Hindlimb muscle (tissue), 1 donor: ENCODE results near the gene GTF2F1. TPM values are rescaled to one million over a fixed set of nuclear protein-coding genes. Genes with fewer than 3 reads are reported as not detected.
"Not testable (repeated sequence)": the region's sequence is repeated elsewhere in the genome, so short reads cannot be mapped to it uniquely, and the experiment has no call there.

Source experiments
- DNase-seq: peaks from one replicate; pipeline ENCODE4 v3.0.0-alpha.2; 2013
- polyA plus RNA-seq: library from polyadenylated mRNA; unstranded; fragments of 120-200 nt; gene quantifications from one replicate; pipeline ENCODE4 v1.2.1, GENCODE V29; 2013; ENCODE audit not compliant: insufficient read length

Gene GTF2F1
- polyA plus RNA-seq, 1 donor = 76.4 TPM

- DNase-seq = not testable (repeated sequence)
These were observed 37.5 kb downstream of the GTF2F1 start for GRCh38 chr19:6355321-6356040.

GRCh38 chr19:6354098-6354674 is 38.8 kb downstream of the GTF2F1 start:
- DNase-seq = no peak

DNA sequence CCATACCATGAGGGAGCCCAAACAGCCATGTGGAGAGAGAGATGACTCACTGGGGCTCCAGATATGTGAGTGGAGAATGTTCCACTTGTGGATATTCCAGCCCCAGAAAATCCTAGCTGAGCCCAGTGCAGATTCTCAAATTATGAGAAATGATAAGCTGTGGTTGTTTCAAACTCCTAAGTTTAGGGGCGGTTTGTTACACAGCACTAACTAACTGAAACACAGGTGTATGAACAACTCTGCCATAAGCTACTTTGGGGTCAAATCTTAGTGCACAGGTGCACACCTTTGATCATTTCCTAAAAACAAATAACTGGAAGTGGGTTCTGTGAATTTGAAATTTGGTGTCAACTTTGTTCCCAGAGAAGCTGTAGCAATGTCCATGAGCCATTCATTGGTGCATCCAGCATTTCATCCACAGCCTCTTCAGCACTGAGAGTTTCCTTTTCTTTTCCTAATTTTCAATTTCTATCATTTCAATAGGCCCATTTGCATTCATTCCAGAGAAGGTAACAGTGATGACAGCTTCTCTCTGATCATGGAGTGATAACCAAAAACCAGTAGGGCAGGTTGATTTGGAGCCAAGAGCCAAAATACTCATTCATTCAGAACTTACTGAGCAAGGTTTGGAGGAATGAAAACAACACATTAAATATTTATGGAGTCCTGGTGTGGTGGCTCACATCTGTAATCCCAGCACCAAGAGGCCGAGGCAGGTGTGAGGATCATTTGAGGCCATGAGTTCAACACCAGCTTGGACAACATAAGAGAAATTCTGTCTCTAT is 40.4 kb downstream of the GTF2F1 start:
- DNase-seq = no peak

DNA sequence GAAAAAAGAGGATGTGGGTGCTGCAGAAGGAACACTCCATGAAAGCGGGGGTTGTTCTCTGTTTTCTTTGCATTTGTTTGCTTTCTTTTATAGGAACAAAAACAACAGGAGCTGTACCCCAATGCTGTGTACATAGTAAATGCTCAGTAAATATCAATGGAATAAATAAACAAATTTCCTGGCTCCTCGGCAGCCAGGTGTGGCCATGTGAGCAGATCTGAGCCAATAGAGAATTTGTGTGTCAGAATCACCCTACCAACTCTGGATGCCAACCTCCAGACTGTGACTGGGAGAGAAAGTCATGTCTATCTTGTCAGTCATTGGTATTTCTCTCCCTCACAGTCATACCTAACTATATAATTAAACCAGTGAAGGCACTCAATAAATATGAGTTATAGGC is 42.3 kb downstream of the GTF2F1 start:
- no peak for DNase-seq

GRCh38 chr19:6349271-6349670 is 43.7 kb downstream of the GTF2F1 start:
- DNase-seq = not testable (repeated sequence)

- no peak for DNase-seq
These were observed 49.5 kb downstream of the GTF2F1 start for GRCh38 chr19:6343462-6343861.

DNA sequence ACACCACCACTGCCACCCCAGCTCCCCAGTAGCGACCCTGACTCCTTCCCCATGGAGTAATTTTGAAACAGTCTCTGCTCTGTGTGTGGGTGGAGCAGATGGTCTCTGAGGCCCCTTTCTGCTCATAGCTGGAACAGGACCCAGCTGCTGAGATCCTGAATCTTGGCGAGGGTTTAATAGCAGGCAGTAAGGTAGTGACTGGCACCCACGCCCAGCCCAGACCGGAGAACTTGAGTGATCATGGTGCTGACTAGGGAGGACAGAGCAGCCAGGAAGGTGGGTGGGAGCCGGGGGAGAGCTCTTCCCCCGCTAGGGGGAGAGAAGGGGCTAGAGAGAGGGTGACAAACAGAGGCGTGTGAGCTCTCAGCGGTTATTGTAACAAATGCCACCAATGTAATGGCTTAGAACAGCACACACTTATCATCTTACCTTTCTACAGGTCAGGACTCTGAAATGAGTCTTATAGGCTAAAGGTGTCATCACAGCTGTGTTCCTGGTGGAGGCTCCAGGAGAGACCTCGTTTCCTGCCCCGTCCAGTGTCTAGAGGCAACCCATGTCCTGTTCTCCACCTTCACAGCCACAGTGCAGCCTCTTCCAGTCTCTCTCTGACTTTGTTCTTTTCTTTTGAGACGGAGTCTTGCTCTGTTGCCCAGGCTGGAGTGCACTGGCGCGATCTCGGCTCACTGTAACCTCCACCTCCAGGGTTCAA is 52.3 kb downstream of the GTF2F1 start:
- DNase-seq = no peak

DNA sequence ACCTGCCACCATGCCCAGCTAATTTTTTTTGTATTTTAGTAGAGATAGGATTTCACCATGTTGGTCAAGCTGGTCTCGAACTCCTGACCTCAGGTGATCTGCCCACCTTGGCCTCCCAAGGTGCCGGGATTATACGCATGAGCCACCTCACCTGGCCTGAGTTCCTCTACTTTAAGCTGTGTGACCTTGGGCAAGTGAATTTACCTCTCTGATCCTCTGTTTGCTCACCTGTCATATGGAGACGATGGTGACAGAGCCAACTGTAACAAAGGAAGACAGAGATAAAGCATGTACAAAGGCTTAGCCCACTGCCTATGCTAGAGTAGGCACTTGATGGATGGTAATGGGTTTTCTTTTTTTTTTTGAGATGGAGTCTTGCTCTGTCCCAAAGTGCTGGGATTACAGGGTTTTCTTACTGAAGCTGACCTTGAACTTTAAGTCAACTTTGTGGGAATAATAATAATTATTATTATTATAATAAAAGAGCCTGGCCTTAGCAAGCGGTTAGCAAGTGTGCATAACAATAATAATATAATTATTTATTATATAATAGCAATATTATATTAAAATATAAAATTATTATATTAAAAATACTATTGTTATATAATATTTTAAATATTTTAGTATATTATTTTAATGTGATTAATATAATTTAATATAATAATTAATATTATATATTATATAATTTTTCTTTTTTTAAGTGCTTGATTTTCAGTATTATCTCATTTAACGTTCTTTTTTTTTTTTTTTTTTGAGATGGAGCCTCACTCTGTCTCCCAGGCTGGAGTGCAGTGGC is 58.3 kb downstream of the GTF2F1 start:
- DNase-seq = no peak

DNA sequence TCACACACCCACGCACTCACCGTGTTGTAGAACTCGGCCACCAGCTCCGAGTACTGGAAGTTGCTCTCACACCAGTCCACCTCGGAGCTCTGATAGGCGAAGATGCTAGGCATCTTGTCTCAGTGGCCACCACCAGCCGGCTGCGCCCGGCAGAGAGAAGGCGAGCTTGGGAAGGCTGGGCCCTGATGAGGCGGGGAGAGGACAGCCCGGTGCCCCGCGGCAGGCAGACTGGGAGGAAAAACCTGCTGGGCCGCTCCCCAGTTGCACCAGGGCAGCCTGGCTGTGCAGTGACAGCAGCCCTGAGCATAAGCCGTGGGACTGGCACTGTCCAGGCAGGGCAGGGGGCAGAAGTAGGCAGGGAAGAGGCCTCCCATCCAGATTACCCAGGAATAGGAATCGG is 59.5 kb downstream of the GTF2F1 start, which contains the start of gene ACER1:
Gene ACER1, minus strand, starts transcription at position 174 of the 400 bp plus-strand sequence. Its CDS starts 61 bp downstream, at position 113.
- no peak for DNase-seq

Other genes starting within 250 kb of the GTF2F1 start
- gene MLLT1, start 113.2 kb downstream of the GTF2F1 start, polyA plus RNA-seq = 52.9 TPM
- not detected for gene ACER1, start 59.6 kb downstream of the GTF2F1 start, polyA plus RNA-seq
- gene CLPP, start 31.6 kb downstream of the GTF2F1 start, polyA plus RNA-seq = 63.1 TPM
- gene ALKBH7, start 20.4 kb downstream of the GTF2F1 start, polyA plus RNA-seq = 114 TPM
- gene PSPN, start 17.2 kb downstream of the GTF2F1 start, polyA plus RNA-seq = 0.80 TPM
- gene KHSRP, start 31.6 kb upstream of the GTF2F1 start, polyA plus RNA-seq = 213 TPM
- gene SLC25A41, start 40.6 kb upstream of the GTF2F1 start, polyA plus RNA-seq = 0.41 TPM
- 35.8 TPM for gene SLC25A23, start 66.6 kb upstream of the GTF2F1 start, polyA plus RNA-seq
- 0.18 TPM for gene CRB3, start 71.1 kb upstream of the GTF2F1 start, polyA plus RNA-seq
- gene DENND1C, start 88.6 kb upstream of the GTF2F1 start, polyA plus RNA-seq = 1.2 TPM
- 0.49 TPM for gene TUBB4A, start 109.1 kb upstream of the GTF2F1 start, polyA plus RNA-seq
- gene TNFSF9, start 137.9 kb upstream of the GTF2F1 start, polyA plus RNA-seq = 0.58 TPM
- not detected for gene CD70, start 198.0 kb upstream of the GTF2F1 start, polyA plus RNA-seq